A673 (cell line): ENCODE results near the gene PAK5.

Experiments used
- EZH2 ChIP-seq: fragments of 200-600 bp; sonication (generic); IDR thresholded peaks from 2 replicates; pipeline ENCODE4 v1.6.1; 2017; ENCODE audit warnings: borderline replicate concordance, low read depth, mild to moderate bottlenecking, mixed read lengths, antibody characterized with exemption, low read length; ENCODE audit not compliant: poor library complexity, severe bottlenecking
- TF ChIP-seq, protein P1 (sequence below): fragments of 300-800, 200-600 bp; sonication (generic); conservative IDR thresholded peaks from 2 replicates; pipeline ENCODE4 v1.5.1; 2017; ENCODE audit warnings: low read depth, mild to moderate bottlenecking, antibody characterized with exemption, low read length, moderate library complexity, mixed read lengths

GRCh38 chr20:9628141-9628540 lies 210.7 kb downstream of the PAK5 start:
- TF ChIP-seq, protein P1, sequence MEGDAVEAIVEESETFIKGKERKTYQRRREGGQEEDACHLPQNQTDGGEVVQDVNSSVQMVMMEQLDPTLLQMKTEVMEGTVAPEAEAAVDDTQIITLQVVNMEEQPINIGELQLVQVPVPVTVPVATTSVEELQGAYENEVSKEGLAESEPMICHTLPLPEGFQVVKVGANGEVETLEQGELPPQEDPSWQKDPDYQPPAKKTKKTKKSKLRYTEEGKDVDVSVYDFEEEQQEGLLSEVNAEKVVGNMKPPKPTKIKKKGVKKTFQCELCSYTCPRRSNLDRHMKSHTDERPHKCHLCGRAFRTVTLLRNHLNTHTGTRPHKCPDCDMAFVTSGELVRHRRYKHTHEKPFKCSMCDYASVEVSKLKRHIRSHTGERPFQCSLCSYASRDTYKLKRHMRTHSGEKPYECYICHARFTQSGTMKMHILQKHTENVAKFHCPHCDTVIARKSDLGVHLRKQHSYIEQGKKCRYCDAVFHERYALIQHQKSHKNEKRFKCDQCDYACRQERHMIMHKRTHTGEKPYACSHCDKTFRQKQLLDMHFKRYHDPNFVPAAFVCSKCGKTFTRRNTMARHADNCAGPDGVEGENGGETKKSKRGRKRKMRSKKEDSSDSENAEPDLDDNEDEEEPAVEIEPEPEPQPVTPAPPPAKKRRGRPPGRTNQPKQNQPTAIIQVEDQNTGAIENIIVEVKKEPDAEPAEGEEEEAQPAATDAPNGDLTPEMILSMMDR, result no peak
- TF ChIP-seq EZH2, result no peak
